ENCODE measurements around the gene GALNT10. TPM values are rescaled to one million over a fixed set of nuclear protein-coding genes. Genes with fewer than 3 reads are reported as not detected.

The GALNT10 gene
- polyA plus RNA-seq, 2 of the 4 experiments (the other 2 are of a cell fraction): 110 to 156 TPM

- Histone ChIP-seq H3K4me3 (no peak overlapping the region), H3K4me2 (no peak overlapping the region), H3K27ac (0 out of 6 replicates have a peak overlapping the region, but pooled peaks of 1 of the 2 experiments have one; percentile 44), H3K9me3 (no peaks in the 10 kb centered on the region), H3K4me1 (peaks cover 61% of the 10 kb centered on the region)
- ATAC-seq (no peak), FAIRE-seq (no peak), DNase-seq (ENCODE audit: low read depth in 1 of 2, low spot score in 1 of 2) (no peak)
- no peak for TF ChIP-seq FOSB (CRISPR knock-in tag; IDR thresholded peaks at IDR 0.05)
- no peak for TF ChIP-seq NFE2L2 (conservative IDR thresholded peaks at IDR 0.05; ENCODE audit: low read length)
- TF ChIP-seq SREBF2 (IDR thresholded peaks at IDR 0.05): no peak
- TF ChIP-seq, protein P1, sequence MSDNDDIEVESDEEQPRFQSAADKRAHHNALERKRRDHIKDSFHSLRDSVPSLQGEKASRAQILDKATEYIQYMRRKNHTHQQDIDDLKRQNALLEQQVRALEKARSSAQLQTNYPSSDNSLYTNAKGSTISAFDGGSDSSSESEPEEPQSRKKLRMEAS (IDR thresholded peaks at IDR 0.05): no peak
- TF ChIP-seq GATA3 (IDR thresholded peaks at IDR 0.05; ENCODE audit: borderline replicate concordance): no peak
- TF ChIP-seq ZC3H11A (IDR thresholded peaks at IDR 0.05): no peak
- no peak for TF ChIP-seq ATOH8 (CRISPR knock-in tag; IDR thresholded peaks at IDR 0.05; ENCODE audit: low read depth)
- no peak for TF ChIP-seq CBX8 (IDR thresholded peaks at IDR 0.05)
- no peak for TF ChIP-seq EHMT2 (IDR thresholded peaks at IDR 0.05; ENCODE audit: low read depth)
- 62% methylated on average over 2 of the region's 2 CpGs for WGBS (ENCODE audit: missing lambda C conversion rate)
- ChIA-PET CTCF (interaction anchor here (0.8 to 1.2 kb wide), 3 partner anchors 11 to 195 kb away, joined by 3 to 8 read pairs (median 3); no protein-coding TSS in a partner anchor), POLR2A (no interaction called here)
Measured at GRCh38 chr5:154209591-154210081, 19.1 kb downstream of the GALNT10 start.

DNA sequence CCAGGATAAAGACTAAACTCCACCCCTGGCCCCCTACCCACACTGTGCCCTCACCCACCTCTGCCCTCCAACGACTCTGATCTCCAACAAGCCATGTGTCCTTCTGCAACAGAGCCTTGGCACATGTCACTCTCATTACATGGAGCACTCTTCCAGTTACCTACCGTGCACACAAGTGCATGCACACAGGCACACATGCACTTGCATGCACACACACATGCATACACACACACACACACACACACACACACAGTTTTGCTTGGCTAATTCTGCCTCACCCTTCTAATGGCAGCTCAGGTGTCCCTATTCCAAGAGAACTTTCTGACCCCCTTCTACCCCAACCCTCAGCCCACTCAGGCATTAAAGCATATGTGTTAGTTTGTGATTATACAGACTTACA, 19.6 kb downstream of the GALNT10 start:
- no peaks in the 10 kb centered on the region for H3K9me3 ChIP-seq
- H3K4me1 ChIP-seq: peaks cover 61% of the 10 kb centered on the region
- no peak overlapping the region for H3K4me3 ChIP-seq
- ChIA-PET POLR2A (no interaction called here), CTCF (no interaction called here)
- DNase-seq (ENCODE audit: low read depth in 1 of 2, low spot score in 1 of 2) (no peak), FAIRE-seq (no peak), ATAC-seq (no peak)
- WGBS (ENCODE audit: missing lambda C conversion rate): 79% methylated on average over 2 of the region's 2 CpGs
- no peak overlapping the region for H3K4me2 ChIP-seq
- H3K27ac ChIP-seq: no peak overlapping the region
- TF ChIP-seq POLR2A (IDR thresholded peaks at IDR 0.05; ENCODE audit: low read length) (no peak), CHD2 (IDR thresholded peaks at IDR 0.05; ENCODE audit: low read length, partially characterized antibody) (no peak), KDM5A (IDR thresholded peaks at IDR 0.05) (no peak), RNF2 (IDR thresholded peaks at IDR 0.05; ENCODE audit: borderline replicate concordance, low read depth) (no peak), FOSB (CRISPR knock-in tag; IDR thresholded peaks at IDR 0.05) (no peak), KDM1A (IDR thresholded peaks at IDR 0.05; ENCODE audit: low read depth) (no peak), ESRRA (IDR thresholded peaks at IDR 0.05; ENCODE audit: borderline replicate concordance, low read length) (no peak), BHLHE40 (IDR thresholded peaks at IDR 0.05; ENCODE audit: low read depth, low read length) (no peak), NPAS2 (CRISPR knock-in tag; IDR thresholded peaks at IDR 0.05; ENCODE audit: borderline replicate concordance) (no peak), HEYL (CRISPR knock-in tag; IDR thresholded peaks at IDR 0.05) (no peak), HOXB5 (CRISPR knock-in tag; IDR thresholded peaks at IDR 0.05) (no peak), ELK1 (IDR thresholded peaks at IDR 0.05; ENCODE audit: low read depth, low read length) (no peak), SMC3 (IDR thresholded peaks at IDR 0.05) (no peak), FOXS1 (CRISPR knock-in tag; IDR thresholded peaks at IDR 0.05) (no peak), FOSL2 (IDR thresholded peaks at IDR 0.05) (no peak), FOSL2 (CRISPR knock-in tag; IDR thresholded peaks at IDR 0.05) (no peak), CTCF (IDR thresholded peaks at IDR 0.05) (no peak), MAZ (IDR thresholded peaks at IDR 0.05; ENCODE audit: borderline replicate concordance, low read depth, low read length) (no peak), RFX5 (IDR thresholded peaks at IDR 0.05) (no peak)
- TF ChIP-seq, protein P2, sequence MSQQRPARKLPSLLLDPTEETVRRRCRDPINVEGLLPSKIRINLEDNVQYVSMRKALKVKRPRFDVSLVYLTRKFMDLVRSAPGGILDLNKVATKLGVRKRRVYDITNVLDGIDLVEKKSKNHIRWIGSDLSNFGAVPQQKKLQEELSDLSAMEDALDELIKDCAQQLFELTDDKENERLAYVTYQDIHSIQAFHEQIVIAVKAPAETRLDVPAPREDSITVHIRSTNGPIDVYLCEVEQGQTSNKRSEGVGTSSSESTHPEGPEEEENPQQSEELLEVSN (IDR thresholded peaks at IDR 0.05; ENCODE audit: borderline replicate concordance, low read depth): no peak
